ENCODE data around the gene NHSL2.

The NHSL2 gene

GRCh38 chrX:72108666-72109065, 198.0 kb downstream of the NHSL2 start:
- no peaks in the 10 kb centered on the region for H3K27me3 ChIP-seq

GRCh38 chrX:72110051-72110875, 199.6 kb downstream of the NHSL2 start:
- Histone ChIP-seq H3K36me3 (no peaks in the 10 kb centered on the region), H3K27ac (peak overlapping the region; percentile 98), H3K4me3 (ENCODE audit: low read depth in 1 of 2, low read length in 1 of 2) (peak overlapping the region; percentile 17 to 21), H3K27me3 (no peaks in the 10 kb centered on the region), H3K4me1 (ENCODE audit: control insufficient read depth in 1 of 2, insufficient read depth in 1 of 2, low read depth in 1 of 2, low read length in 1 of 2) (peaks cover 71 to 78% of the 10 kb centered on the region in 2 experiments), H3K9me3 (no peaks in the 10 kb centered on the region)
- no peak for TF ChIP-seq CTCF (IDR thresholded peaks at IDR 0.05)

More at GRCh38 chrX:72108666-72109065, 198.0 kb downstream of the NHSL2 start:
- H3K27ac ChIP-seq: peak overlapping the region; percentile 98
- H3K9me3 ChIP-seq: no peaks in the 10 kb centered on the region
- H3K36me3 ChIP-seq: no peaks in the 10 kb centered on the region
- H3K4me1 ChIP-seq (ENCODE audit: control insufficient read depth in 1 of 2, insufficient read depth in 1 of 2, low read depth in 1 of 2, low read length in 1 of 2): peaks cover 83 to 86% of the 10 kb centered on the region in 2 experiments
- peak overlapping the region in 1 of 2 experiments; percentile 35 for H3K4me3 ChIP-seq (ENCODE audit: low read depth in 1 of 2, low read length in 1 of 2)
- TF ChIP-seq CTCF (IDR thresholded peaks at IDR 0.05): no peak

- peaks cover 63 to 70% of the 10 kb centered on the region in 2 experiments for H3K4me1 ChIP-seq (ENCODE audit: control insufficient read depth in 1 of 2, insufficient read depth in 1 of 2, low read depth in 1 of 2, low read length in 1 of 2)
These were observed 200.4 kb downstream of the NHSL2 start for GRCh38 chrX:72110876-72111708.

GRCh38 chrX:72113461-72113860, 202.8 kb downstream of the NHSL2 start:
- TF ChIP-seq CTCF (IDR thresholded peaks at IDR 0.05): no peak
- Histone ChIP-seq H3K9me3 (no peaks in the 10 kb centered on the region), H3K4me1 (ENCODE audit: control insufficient read depth in 1 of 2, insufficient read depth in 1 of 2, low read depth in 1 of 2, low read length in 1 of 2) (peaks cover 40 to 49% of the 10 kb centered on the region in 2 experiments), H3K36me3 (no peaks in the 10 kb centered on the region), H3K27me3 (no peaks in the 10 kb centered on the region), H3K27ac (peak overlapping the region; percentile 69), H3K4me3 (ENCODE audit: low read depth in 1 of 2, low read length in 1 of 2) (no peak overlapping the region)

More at GRCh38 chrX:72110876-72111708, 200.4 kb downstream of the NHSL2 start:
- H3K27me3 ChIP-seq: no peaks in the 10 kb centered on the region
- peak overlapping the region; percentile 98 for H3K27ac ChIP-seq
- no peak for TF ChIP-seq CTCF (IDR thresholded peaks at IDR 0.05)
- H3K9me3 ChIP-seq: no peaks in the 10 kb centered on the region
- no peaks in the 10 kb centered on the region for H3K36me3 ChIP-seq
- H3K4me3 ChIP-seq (ENCODE audit: low read depth in 1 of 2, low read length in 1 of 2): peak overlapping the region; percentile 17 to 21

- no peak for TF ChIP-seq CTCF (IDR thresholded peaks at IDR 0.05)
- Histone ChIP-seq H3K4me3 (ENCODE audit: low read depth in 1 of 2, low read length in 1 of 2) (no peak overlapping the region), H3K4me1 (ENCODE audit: control insufficient read depth in 1 of 2, insufficient read depth in 1 of 2, low read depth in 1 of 2, low read length in 1 of 2) (peaks cover 31 to 41% of the 10 kb centered on the region in 2 experiments), H3K27ac (peak overlapping the region; percentile 69), H3K9me3 (no peaks in the 10 kb centered on the region), H3K36me3 (no peaks in the 10 kb centered on the region), H3K27me3 (no peaks in the 10 kb centered on the region)
These were observed 203.7 kb downstream of the NHSL2 start for GRCh38 chrX:72114306-72114705.

Data from neutrophil (primary cell).